Activated CD8-positive, alpha-beta memory T cell treated with anti-CD3 and anti-CD28 coated beads, Interleukin-2, amount 10 ng/mL, durations not matched to agents 7 days and 5 days (primary cell): ENCODE measurements around the gene CLP1. TPM values are rescaled to one million over a fixed set of nuclear protein-coding genes. Genes with fewer than 3 reads are reported as not detected.
A peak's percentile ranks its signal among the peaks of the same experiment; 100 is the strongest.

ENCODE experiments used
- ATAC-seq: fragments of 150-1000 bp; cut with Tn5 transposase; one replicate; pipeline ENCODE4 v1.10.0; 2021; ENCODE audit warnings: moderate library complexity
- CTCF ChIA-PET: fragments of 350-600 bp; sonication (Branson Sonifier 250); formaldehyde crosslinking; loops from one replicate; lab custom pipeline; 2021; ENCODE audit warnings: antibody characterized with exemption; lab: Charles Lee
- DNase-seq: peaks from one replicate; pipeline ENCODE4 v3.0.0-alpha.2; 2020
- H3K27ac Mint-ChIP-seq: one replicate; pipeline ENCODE4 v1.8.0; 2021; ENCODE audit warnings: mild to moderate bottlenecking, mixed read lengths
- H3K27me3 Mint-ChIP-seq: one replicate; pipeline ENCODE4 v1.8.0; 2021; ENCODE audit warnings: mixed read lengths
- H3K36me3 Mint-ChIP-seq: one replicate; pipeline ENCODE4 v1.8.0; 2021; ENCODE audit warnings: mild to moderate bottlenecking, mixed read lengths
- H3K4me1 Mint-ChIP-seq: one replicate; pipeline ENCODE4 v1.8.0; 2021; ENCODE audit warnings: mixed read lengths
- H3K4me3 Mint-ChIP-seq: one replicate; pipeline ENCODE4 v1.8.0; 2021; ENCODE audit warnings: mild to moderate bottlenecking, moderate library complexity, mixed read lengths
- H3K9me3 Mint-ChIP-seq: one replicate; pipeline ENCODE4 v1.8.0; 2022; ENCODE audit warnings: low read depth, mixed read lengths
- total RNA-seq, 2 experiments: library from RNA; stranded (reverse); gene quantifications; one replicate each; pipeline ENCODE4 v1.2.3, GENCODE V29; 2021

CLP1 gene
- total RNA-seq: 10 to 100 TPM; 15.7 to 22.6 TPM

DNA sequence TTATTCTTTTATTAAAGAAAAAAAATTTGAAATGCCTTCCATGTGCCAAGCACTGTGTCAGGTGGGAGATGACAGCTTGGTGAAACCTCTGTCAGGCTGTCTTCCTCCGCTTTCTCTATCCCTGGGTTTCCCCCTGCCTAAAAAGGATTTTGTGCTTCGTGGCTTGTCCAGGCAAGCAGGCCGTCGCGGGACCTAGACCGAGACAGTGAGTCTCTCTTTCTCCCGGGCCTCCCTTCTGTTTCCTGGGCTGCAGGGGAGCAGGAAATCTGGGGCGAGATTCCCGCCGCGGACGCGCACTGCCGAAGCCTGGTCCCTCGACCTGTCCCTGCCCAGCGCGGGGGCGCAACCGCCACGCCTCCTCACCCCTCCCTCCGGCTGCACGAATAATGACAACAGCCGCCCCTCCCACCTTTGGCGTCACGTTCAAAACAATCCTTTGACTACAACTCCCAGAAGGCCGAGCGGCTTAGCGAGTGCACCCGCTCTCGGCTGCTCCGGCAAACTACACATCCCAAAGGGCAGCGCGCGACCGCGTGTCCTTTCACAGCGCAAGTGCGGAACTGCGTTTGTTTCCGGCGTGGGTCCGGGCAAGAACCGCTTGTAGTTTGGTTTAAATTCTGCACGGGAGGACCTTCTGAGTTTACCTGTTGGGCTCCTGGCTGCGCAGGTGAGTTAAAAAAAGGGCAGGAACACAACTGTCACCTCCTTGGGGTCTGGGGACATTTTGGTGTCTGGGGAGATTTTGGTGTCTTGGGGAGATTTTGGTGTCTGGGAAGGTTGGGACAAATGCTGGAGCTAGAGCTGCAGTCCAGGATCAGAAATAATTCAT lies at the start of gene CLP1:
Gene CLP1 (plus strand): TSS at position 569 of the 829 bp plus-strand sequence. CDS start 1,715 bp downstream, outside the sequence.
- peak; percentile 98 for ATAC-seq
- H3K27me3 Mint-ChIP-seq: no peaks in the 10 kb centered on the region
- CTCF ChIA-PET: interaction anchor here (0.7 to 3.4 kb wide), 8 partner anchors 10 to 198 kb away, joined by 3 to 17 read pairs (median 4); no protein-coding TSS in a partner anchor
- no peaks in the 10 kb centered on the region for H3K9me3 Mint-ChIP-seq
- H3K4me3 Mint-ChIP-seq: peak within 1 kb of the TSS; percentile 94
- peak within 1 kb of the TSS; percentile 93 for H3K27ac Mint-ChIP-seq
- H3K4me1 Mint-ChIP-seq: peaks cover 44% of the 10 kb centered on the region
- DNase-seq: peak; percentile 99
- H3K36me3 Mint-ChIP-seq: peaks cover 20% of the 10 kb centered on the region

DNA sequence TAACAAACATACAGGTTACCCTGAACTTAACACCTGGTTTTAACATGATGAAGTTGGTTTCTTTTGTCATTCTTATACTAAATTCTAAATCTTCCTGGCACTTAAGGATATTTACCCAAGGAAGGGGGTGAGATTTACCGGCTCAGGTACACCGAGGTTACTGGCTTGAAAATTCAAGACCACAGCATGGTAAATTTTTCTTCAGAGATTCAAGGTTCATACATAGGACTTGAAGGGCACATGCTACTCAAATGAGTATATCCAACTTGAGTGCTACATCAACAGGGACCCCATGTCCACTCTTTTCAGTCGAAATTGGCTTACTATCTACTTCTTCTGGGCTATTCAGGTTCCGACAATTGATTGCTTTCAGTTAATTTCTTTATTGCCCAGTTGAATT lies 47.4 kb upstream of the CLP1 start:
- Mint-ChIP-seq H3K36me3 (no peaks in the 10 kb centered on the region), H3K4me3 (no peak overlapping the region), H3K4me1 (no peaks in the 10 kb centered on the region), H3K27ac (no peak overlapping the region), H3K9me3 (no peaks in the 10 kb centered on the region), H3K27me3 (peaks cover 50% of the 10 kb centered on the region)
- CTCF ChIA-PET: interaction anchor here (1.3 kb wide), 2 partner anchors 9 to 35 kb away, joined by 3 to 4 read pairs; no protein-coding TSS in a partner anchor
- ATAC-seq (no peak), DNase-seq (no peak)

DNA sequence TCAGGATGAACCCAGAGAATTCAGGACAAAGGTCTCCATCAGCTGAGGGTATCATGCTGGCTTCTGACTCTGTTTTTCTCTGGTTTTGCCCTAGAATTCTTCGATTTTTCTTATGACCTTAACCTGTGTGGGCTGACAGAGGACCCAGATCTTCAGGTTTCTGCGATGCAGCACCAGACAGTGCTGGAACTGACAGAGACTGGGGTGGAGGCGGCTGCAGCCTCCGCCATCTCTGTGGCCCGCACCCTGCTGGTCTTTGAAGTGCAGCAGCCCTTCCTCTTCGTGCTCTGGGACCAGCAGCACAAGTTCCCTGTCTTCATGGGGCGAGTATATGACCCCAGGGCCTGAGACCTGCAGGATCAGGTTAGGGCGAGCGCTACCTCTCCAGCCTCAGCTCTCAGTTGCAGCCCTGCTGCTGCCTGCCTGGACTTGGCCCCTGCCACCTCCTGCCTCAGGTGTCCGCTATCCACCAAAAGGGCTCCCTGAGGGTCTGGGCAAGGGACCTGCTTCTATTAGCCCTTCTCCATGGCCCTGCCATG lies 43.3 kb upstream of the CLP1 start:
- H3K4me3 Mint-ChIP-seq: no peak overlapping the region
- H3K27me3 Mint-ChIP-seq: peaks cover 39% of the 10 kb centered on the region
- no peak for DNase-seq
- CTCF ChIA-PET: no interaction called here
- ATAC-seq: no peak
- H3K36me3 Mint-ChIP-seq: no peaks in the 10 kb centered on the region
- H3K27ac Mint-ChIP-seq: no peak overlapping the region
- H3K9me3 Mint-ChIP-seq: peaks cover 2% of the 10 kb centered on the region
- H3K4me1 Mint-ChIP-seq: no peaks in the 10 kb centered on the region

DNA sequence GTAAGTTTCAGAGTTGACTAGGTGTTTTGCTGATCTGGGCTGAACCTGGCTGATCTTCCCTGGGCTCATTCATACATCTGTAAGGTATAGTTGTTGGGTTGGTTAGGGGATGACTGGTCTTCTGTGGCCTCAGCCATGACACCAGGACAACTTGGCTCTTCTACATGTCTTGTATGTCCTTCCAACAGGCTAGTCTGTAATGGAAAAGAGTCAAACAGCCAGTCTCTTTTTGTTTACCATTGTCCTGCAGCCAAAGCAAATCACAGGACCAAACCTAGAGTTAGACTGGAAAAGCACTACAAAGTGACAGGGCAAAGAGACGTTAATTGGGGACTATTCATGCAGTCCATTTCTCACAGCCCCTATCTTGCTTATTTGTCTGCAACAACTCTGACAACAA lies 42.3 kb upstream of the CLP1 start:
- DNase-seq: no peak
- no peaks in the 10 kb centered on the region for H3K36me3 Mint-ChIP-seq
- H3K4me1 Mint-ChIP-seq: no peaks in the 10 kb centered on the region
- H3K9me3 Mint-ChIP-seq: peaks cover 3% of the 10 kb centered on the region
- H3K27me3 Mint-ChIP-seq: peaks cover 33% of the 10 kb centered on the region
- no peak overlapping the region for H3K27ac Mint-ChIP-seq
- H3K4me3 Mint-ChIP-seq: no peak overlapping the region
- CTCF ChIA-PET: no interaction called here
- ATAC-seq: no peak

DNA sequence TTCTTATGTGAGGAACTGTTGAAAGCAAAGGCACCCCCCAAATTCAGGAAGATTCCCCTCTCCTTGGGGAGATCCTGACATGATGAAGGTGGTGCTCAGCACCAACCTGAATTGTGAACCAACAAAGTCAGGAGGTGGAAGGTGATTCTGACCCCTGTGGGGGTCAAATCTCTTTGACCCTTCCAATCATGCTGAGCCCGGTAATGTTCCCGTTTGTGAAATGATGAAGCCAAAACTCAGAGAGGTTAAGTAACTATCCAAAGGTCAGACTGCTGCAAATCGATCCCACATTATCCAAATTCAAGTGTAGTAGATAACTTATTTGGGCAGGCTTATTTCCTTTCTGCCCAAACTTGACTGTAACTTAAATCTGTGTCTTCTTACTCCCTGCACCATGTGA lies 41.0 kb upstream of the CLP1 start:
- ATAC-seq (no peak), DNase-seq (no peak)
- CTCF ChIA-PET: no interaction called here
- Mint-ChIP-seq H3K36me3 (no peaks in the 10 kb centered on the region), H3K27ac (no peak overlapping the region), H3K4me1 (no peaks in the 10 kb centered on the region), H3K4me3 (no peak overlapping the region), H3K27me3 (peaks cover 24% of the 10 kb centered on the region), H3K9me3 (peaks cover 3% of the 10 kb centered on the region)

DNA sequence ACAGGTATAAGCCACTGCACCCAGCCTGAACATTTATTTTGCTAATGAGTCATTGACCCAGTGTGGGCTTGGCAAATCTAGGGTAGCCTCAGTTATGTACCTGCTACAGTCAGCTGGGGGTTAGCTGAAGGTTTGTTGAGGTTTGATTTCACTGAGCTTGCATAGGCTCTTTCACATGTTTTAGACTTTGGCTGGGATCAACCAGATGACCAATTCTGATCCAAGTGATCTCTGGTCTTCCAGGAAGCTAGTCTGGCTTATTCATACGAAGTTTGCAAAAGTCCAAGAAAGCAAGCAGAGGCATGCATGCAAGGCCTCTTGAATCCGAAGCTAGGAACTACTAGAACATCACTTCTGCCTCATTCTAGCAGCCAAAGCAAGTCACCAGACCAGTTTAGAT lies 39.1 kb upstream of the CLP1 start:
- Mint-ChIP-seq H3K36me3 (no peaks in the 10 kb centered on the region), H3K9me3 (peaks cover 3% of the 10 kb centered on the region), H3K4me3 (no peak overlapping the region), H3K27me3 (peaks cover 16% of the 10 kb centered on the region), H3K27ac (no peak overlapping the region), H3K4me1 (no peaks in the 10 kb centered on the region)
- CTCF ChIA-PET: no interaction called here
- ATAC-seq (no peak), DNase-seq (no peak)

DNA sequence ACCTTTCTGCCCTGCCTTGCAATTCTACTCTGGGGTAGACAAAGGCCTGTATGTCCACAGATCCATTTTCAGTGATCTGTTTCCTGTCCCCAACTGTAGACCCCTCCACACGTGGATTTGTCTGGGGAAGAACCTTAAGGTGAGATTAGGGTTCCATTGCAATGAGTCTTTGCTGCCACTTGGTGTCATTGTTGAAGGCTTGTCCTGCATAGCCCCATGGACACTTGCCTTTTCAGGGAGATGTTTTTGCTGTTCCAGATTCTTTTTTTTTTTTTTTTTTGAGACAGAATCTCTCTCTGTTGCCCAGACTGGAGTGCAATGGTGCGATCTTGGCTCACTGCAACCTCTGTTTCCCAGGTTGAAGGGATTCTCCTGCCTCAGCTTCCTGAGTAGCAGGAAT lies 38.2 kb upstream of the CLP1 start:
- H3K36me3 Mint-ChIP-seq: no peaks in the 10 kb centered on the region
- H3K4me3 Mint-ChIP-seq: no peak overlapping the region
- ATAC-seq: no peak

DNA sequence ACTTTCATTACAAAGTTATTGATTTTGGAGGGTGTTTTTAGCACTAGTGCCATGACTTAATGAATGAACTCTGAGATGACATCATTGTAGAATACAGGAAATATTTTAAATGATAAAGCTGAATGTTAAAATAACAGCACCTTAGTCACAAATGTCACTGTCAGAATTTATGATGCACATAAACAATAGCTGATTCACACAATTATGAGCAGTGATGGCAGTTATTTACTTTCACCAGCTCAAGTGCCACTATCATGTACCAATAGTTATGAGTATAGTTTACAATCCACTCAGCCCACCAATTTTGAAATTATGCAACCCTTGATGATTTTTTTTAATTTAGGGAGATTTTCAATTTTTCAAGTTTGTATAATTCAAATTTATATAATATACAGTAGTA lies 37.1 kb upstream of the CLP1 start:
- Mint-ChIP-seq H3K4me1 (no peaks in the 10 kb centered on the region), H3K36me3 (no peaks in the 10 kb centered on the region), H3K4me3 (no peak overlapping the region), H3K27ac (no peak overlapping the region), H3K27me3 (peaks cover 9% of the 10 kb centered on the region), H3K9me3 (peaks cover 3% of the 10 kb centered on the region)
- CTCF ChIA-PET: interaction anchor here (1.0 to 1.5 kb wide), 2 partner anchors 16 to 21 kb away, joined by 3 read pairs; no protein-coding TSS in a partner anchor
- DNase-seq (no peak), ATAC-seq (no peak)

More for the DNA sequence above, 38.2 kb upstream of the CLP1 start:
- H3K9me3 Mint-ChIP-seq: peaks cover 3% of the 10 kb centered on the region
- CTCF ChIA-PET: interaction anchor here (0.7 kb wide), 1 partner anchor 901 kb away, joined by 3 read pairs; no protein-coding TSS in a partner anchor
- H3K27ac Mint-ChIP-seq: no peak overlapping the region
- no peak for DNase-seq
- H3K27me3 Mint-ChIP-seq: peaks cover 15% of the 10 kb centered on the region
- no peaks in the 10 kb centered on the region for H3K4me1 Mint-ChIP-seq

DNA sequence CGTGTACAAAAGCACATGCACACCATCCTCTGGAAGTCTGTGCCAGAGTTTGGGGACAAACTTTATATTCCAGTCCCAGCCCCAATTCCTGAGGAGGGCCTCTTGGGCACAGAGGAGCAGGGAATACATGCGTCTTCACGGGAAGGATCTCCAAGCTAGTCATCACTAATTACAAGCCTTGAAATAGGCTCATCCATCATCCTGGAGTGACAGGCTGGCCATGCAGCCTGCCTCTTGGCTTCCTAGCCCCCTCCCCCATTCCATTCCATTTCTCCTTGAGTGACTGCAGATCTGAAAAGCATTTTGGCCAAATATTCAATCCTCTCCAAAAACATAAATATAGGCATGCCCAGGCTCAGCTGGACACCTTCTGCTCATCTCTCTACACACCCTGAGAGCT lies 35.3 kb upstream of the CLP1 start:
- CTCF ChIA-PET: interaction anchor here (1.1 kb wide), 1 partner anchor 23 kb away, joined by 4 read pairs; no protein-coding TSS in a partner anchor
- H3K27me3 Mint-ChIP-seq: no peaks in the 10 kb centered on the region
- H3K27ac Mint-ChIP-seq: no peak overlapping the region
- H3K4me1 Mint-ChIP-seq: no peaks in the 10 kb centered on the region
- H3K9me3 Mint-ChIP-seq: peaks cover 3% of the 10 kb centered on the region
- ATAC-seq (no peak), DNase-seq (no peak)
- H3K4me3 Mint-ChIP-seq: no peak overlapping the region
- no peaks in the 10 kb centered on the region for H3K36me3 Mint-ChIP-seq

DNA sequence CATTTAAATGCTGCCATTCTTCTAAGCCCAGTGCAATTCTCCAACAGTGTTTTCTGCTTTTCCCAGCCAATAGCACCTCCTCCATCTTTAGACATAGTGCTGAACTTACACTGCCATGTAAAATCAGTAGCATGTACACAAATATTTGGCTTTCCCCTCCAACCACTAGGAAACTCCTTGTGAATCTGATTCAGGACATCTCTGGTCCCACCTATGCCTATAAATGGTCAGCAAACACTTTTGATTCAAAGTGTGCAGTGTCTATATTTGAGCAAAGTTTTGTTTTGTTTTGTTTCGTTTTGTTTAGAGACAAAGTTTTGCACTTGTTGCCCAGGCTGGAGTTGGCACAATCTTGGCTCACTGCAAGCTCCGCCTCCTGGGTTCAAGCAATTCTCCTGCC lies 32.7 kb upstream of the CLP1 start:
- Mint-ChIP-seq H3K9me3 (no peaks in the 10 kb centered on the region), H3K27ac (no peak overlapping the region)
- CTCF ChIA-PET: interaction anchor here (1.4 kb wide), 1 partner anchor 15 kb away, joined by 4 read pairs; no protein-coding TSS in a partner anchor

DNA sequence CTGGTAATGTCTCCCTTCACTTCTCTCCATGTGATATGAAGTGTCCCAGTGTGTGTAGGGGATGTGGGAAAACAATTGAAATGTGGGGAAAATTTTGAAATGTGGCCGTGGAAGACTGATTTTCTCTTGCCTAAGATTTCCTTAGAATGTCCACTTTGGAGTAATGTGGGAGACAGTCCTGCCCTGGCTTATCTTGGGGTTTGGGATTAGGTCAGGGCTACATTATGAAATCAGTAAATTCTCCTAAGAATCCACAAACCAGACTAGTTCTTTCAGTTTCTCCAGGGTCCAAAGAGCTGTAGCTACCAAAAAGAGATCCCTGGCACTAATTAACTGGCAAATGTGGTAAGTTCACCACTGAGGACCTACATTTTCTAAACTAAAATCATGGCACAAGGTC lies 30.7 kb upstream of the CLP1 start:
- no peak for ATAC-seq
- H3K27ac Mint-ChIP-seq: no peak overlapping the region
- H3K4me3 Mint-ChIP-seq: no peak overlapping the region

More for the DNA sequence above, 32.7 kb upstream of the CLP1 start:
- no peaks in the 10 kb centered on the region for H3K4me1 Mint-ChIP-seq
- no peak for ATAC-seq
- no peak for DNase-seq
- peaks cover 7% of the 10 kb centered on the region for H3K27me3 Mint-ChIP-seq
- H3K36me3 Mint-ChIP-seq: no peaks in the 10 kb centered on the region
- H3K4me3 Mint-ChIP-seq: no peak overlapping the region

DNA sequence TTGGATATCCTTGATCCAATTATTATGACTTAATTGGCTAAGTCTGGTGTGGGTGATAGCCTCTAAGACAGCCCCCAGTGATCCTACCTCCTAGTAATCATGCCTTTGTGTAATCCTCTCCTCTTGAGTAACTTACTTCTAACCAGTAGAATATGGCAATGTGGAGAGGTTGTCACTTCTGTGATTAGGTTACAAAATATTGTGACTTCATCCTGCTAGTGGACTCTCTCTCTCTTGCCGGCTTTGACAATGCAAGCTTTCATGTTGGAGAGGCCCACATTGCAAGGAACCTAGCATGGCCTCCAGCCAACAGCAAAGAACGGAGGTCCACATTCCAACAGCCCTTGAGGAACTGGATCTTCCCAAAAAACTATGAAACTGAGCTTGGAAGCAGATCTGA lies 27.4 kb upstream of the CLP1 start:
- H3K4me1 Mint-ChIP-seq: no peaks in the 10 kb centered on the region

More for the DNA sequence above, 30.7 kb upstream of the CLP1 start:
- Mint-ChIP-seq H3K36me3 (no peaks in the 10 kb centered on the region), H3K4me1 (no peaks in the 10 kb centered on the region), H3K27me3 (peaks cover 17% of the 10 kb centered on the region), H3K9me3 (no peaks in the 10 kb centered on the region)
- no peak for DNase-seq
- CTCF ChIA-PET: interaction anchor here (1.9 kb wide), 1 partner anchor 15 kb away, joined by 5 read pairs; no protein-coding TSS in a partner anchor

DNA sequence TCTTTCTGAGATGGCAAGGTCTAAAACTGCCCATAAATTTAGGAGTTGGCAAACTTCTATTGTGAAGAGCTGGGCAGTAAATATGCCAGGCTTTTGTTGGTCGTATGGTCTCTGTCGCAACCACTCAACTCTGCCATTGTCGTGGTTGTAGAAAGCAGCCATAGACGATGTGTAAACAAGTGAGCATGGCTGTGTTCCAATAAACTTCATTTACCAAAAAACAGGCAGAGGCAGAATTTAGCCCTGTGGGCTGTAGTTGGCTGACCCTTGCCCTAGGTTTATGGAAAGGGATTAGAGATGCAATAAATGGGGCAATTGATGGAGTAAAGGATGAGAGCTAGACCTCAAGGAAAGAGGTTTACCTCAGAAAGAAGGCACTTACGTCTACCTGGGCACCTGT lies 25.4 kb upstream of the CLP1 start:
- H3K36me3 Mint-ChIP-seq: no peaks in the 10 kb centered on the region
- ATAC-seq (no peak), DNase-seq (no peak)
- peaks cover 46% of the 10 kb centered on the region for H3K27me3 Mint-ChIP-seq
- CTCF ChIA-PET: interaction anchor here (1.9 kb wide), 1 partner anchor 9 kb away, joined by 5 read pairs; no protein-coding TSS in a partner anchor
- no peaks in the 10 kb centered on the region for H3K4me1 Mint-ChIP-seq
- H3K9me3 Mint-ChIP-seq: no peaks in the 10 kb centered on the region
- H3K27ac Mint-ChIP-seq: no peak overlapping the region
- no peak overlapping the region for H3K4me3 Mint-ChIP-seq

More for the DNA sequence above, 27.4 kb upstream of the CLP1 start:
- CTCF ChIA-PET: interaction anchor here (0.8 to 2.1 kb wide), 3 partner anchors 10 to 86 kb away, joined by 3 to 8 read pairs (median 4); no protein-coding TSS in a partner anchor
- DNase-seq (no peak), ATAC-seq (no peak)
- H3K27ac Mint-ChIP-seq: no peak overlapping the region
- H3K9me3 Mint-ChIP-seq: no peaks in the 10 kb centered on the region
- H3K4me3 Mint-ChIP-seq: no peak overlapping the region
- no peaks in the 10 kb centered on the region for H3K36me3 Mint-ChIP-seq
- H3K27me3 Mint-ChIP-seq: peaks cover 37% of the 10 kb centered on the region
